Measurements from ENCODE around the gene MELTF.

The MELTF gene

DNA sequence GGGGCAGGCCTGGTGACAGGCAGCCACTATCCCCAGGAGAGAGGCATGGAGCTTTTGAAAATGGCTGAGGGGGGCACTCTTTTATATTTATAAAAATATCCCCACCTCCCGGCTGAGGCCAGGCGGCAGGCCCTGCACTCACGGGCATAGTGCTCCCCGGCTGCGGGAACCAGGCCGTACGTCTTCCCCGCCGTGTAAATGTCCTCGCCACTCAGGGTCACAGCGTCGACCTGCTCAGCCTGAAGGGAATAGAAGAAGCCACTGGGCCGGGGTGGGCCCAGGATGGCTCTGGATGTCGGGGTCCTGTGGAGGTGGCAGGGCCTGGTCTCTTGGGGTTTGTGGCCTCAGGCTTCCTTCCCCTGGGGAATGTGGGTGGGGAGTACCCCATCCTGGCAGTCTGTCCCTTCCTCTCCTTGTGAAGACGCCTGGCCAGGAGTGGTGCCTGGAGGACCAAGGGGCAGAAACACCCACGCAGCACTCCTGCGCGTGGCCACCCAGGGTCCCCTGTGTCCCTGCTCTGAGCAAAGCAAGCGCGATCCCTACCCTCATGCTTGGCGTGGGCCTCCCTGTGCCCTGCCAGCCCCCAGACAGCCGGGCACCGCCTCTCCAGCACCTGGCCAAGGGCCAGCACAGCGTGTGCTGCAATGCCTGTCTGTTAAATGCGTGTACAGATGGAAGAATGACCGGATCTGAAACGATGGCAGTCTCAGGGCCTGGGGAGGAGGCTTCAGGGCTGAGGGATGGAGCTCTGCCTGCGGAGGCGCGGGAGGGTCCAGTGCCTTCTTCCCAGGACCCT lies 18.9 kb downstream of the MELTF start:
- TF ChIP-seq POLR2AphosphoS5 (IDR thresholded peaks at IDR 0.05; ENCODE audit: low read depth, low read length), result no peak
- no peak for TF ChIP-seq TAF1 (IDR thresholded peaks at IDR 0.05; ENCODE audit: borderline replicate concordance, insufficient read depth, low read length)
- TF ChIP-seq SIN3A (IDR thresholded peaks at IDR 0.05; ENCODE audit: borderline replicate concordance, insufficient read depth, low read length), result no peak
- TF ChIP-seq REST (IDR thresholded peaks at IDR 0.05; ENCODE audit: insufficient read depth in 1 of 2, low read depth in 2 of 2, low read length in 2 of 2), result no peak
- TF ChIP-seq FOXP2 (optimal IDR thresholded peaks at IDR 0.05; ENCODE audit: borderline replicate concordance, extremely low read depth, extremely low read length, insufficient read depth), result no peak

GRCh38 chr3:197009532-197010019 lies 20.0 kb downstream of the MELTF start:
- TF ChIP-seq SIN3A (IDR thresholded peaks at IDR 0.05; ENCODE audit: borderline replicate concordance, insufficient read depth, low read length), result no peak
- TF ChIP-seq FOXP2 (optimal IDR thresholded peaks at IDR 0.05; ENCODE audit: borderline replicate concordance, extremely low read depth, extremely low read length, insufficient read depth), result no peak
- TF ChIP-seq REST (IDR thresholded peaks at IDR 0.05; ENCODE audit: insufficient read depth in 1 of 2, low read depth in 2 of 2, low read length in 2 of 2), result no peak
- no peak for TF ChIP-seq TAF1 (IDR thresholded peaks at IDR 0.05; ENCODE audit: borderline replicate concordance, insufficient read depth, low read length)
- TF ChIP-seq POLR2AphosphoS5 (IDR thresholded peaks at IDR 0.05; ENCODE audit: low read depth, low read length), result no peak

DNA sequence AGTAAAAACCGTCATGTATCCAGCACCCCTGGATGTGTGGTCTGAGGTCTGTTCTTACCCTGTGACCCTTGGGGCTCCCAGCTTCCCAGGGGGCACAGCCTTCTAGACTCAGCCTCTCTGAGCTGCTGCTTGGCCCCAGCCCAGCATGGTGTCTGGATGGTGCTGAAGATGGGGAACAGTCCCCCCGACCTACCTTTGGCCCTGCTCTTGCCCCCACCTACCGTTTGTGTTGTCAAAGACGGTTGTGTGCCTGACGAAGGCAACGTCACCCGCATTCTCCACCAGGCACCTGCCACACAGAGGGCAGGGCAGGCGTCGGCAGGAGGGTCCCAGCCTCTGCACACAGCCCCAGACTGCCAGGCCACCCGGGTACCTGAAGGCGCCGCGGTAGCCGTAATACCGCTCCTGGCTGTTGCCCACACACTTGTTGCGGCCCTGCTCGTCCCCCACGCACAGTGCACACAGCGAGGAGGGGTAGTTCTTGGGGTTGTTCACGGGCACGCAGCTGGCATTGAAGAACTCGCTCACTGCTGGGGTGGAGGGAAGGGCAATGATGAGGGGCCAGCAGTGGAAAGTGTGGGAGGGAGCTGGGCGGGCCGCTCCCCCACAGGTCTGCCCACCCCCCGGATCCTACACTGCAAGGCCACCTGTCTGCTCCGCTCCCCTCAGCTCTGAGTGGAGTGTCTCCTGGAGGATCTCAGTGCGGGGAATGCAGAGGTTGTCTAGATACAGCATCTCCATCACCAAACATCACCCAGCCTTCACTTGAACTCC lies 21.0 kb downstream of the MELTF start:
- TF ChIP-seq FOXP2 (optimal IDR thresholded peaks at IDR 0.05; ENCODE audit: borderline replicate concordance, extremely low read depth, extremely low read length, insufficient read depth) (no peak), TAF1 (IDR thresholded peaks at IDR 0.05; ENCODE audit: borderline replicate concordance, insufficient read depth, low read length) (no peak), POLR2AphosphoS5 (IDR thresholded peaks at IDR 0.05; ENCODE audit: low read depth, low read length) (no peak), SIN3A (IDR thresholded peaks at IDR 0.05; ENCODE audit: borderline replicate concordance, insufficient read depth, low read length) (no peak), REST (IDR thresholded peaks at IDR 0.05; ENCODE audit: insufficient read depth in 1 of 2, low read depth in 2 of 2, low read length in 2 of 2) (no peak)

DNA sequence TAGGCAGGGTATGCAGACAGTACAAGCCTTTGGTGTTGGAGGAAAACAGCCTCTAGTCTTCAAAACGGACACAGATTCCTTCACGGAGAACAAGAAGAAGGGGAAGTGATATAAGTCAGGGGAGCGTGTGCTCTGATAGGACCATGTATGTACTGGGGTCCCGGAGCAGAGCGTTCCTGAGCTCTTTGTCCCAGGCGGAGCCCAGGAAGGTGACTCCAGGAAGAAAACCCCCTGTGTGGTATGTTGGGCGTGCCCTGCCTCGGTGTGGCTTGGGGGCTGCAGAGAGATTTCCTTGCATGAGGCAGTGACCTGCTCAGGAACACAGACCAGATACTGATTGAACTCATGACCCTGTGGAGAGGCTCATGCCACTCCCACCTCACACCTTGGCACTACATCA lies 21.7 kb downstream of the MELTF start:
- TF ChIP-seq POLR2AphosphoS5 (IDR thresholded peaks at IDR 0.05; ENCODE audit: low read depth, low read length) (no peak), SIN3A (IDR thresholded peaks at IDR 0.05; ENCODE audit: borderline replicate concordance, insufficient read depth, low read length) (no peak), REST (IDR thresholded peaks at IDR 0.05; ENCODE audit: insufficient read depth in 1 of 2, low read depth in 2 of 2, low read length in 2 of 2) (no peak), TAF1 (IDR thresholded peaks at IDR 0.05; ENCODE audit: borderline replicate concordance, insufficient read depth, low read length) (no peak), FOXP2 (optimal IDR thresholded peaks at IDR 0.05; ENCODE audit: borderline replicate concordance, extremely low read depth, extremely low read length, insufficient read depth) (no peak)
